Measurements from ENCODE around the gene SLC16A8. TPM values are rescaled to one million over a fixed set of nuclear protein-coding genes. Genes with fewer than 3 reads are reported as not detected.

The SLC16A8 gene, protein sequence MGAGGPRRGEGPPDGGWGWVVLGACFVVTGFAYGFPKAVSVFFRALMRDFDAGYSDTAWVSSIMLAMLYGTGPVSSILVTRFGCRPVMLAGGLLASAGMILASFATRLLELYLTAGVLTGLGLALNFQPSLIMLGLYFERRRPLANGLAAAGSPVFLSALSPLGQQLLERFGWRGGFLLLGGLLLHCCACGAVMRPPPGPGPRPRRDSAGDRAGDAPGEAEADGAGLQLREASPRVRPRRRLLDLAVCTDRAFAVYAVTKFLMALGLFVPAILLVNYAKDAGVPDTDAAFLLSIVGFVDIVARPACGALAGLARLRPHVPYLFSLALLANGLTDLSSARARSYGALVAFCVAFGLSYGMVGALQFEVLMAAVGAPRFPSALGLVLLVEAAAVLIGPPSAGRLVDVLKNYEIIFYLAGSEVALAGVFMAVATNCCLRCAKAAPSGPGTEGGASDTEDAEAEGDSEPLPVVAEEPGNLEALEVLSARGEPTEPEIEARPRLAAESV
- total RNA-seq: 0.28 TPM in 1 of 2 replicates, not detected in the other

DNA sequence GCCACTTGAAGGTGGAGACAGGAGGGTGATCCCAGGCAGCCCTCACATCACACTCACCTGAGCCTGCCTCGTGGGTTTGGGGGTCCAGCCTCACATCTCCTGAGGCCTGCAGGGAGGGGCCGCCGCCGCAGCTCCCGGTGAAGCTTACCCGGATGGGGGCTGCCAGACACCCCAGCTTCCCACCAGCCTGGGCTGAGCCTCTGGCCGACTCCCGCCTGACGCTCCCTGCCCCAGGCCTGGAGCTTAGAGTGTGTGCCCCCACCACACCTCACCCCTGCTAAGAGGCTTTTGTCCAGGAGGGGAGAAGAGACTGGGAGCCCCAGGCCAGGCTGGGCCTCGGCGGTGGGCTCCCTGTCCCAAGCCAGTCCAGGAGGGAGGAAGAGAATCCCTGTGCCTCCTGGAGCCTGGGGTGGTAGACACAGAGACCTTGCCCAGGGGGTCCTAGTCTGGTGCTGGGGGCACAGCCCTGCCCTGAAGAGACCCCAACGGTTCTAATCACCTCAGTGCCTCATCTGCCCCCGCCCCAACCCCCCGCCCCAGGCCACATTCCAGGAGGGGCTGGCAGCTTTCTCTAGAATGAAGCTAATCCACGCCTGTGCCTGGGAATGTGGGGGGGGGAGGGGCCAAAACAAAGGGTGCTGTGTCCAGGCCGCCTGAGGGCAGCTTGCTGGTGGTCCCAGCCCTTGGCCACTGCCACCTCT is at the start of gene SLC16A8:
TSS of gene SLC16A8 (minus strand) at position 254 of the 701 bp plus-strand sequence. CDS start 1,311 bp downstream, outside the sequence.

DNA sequence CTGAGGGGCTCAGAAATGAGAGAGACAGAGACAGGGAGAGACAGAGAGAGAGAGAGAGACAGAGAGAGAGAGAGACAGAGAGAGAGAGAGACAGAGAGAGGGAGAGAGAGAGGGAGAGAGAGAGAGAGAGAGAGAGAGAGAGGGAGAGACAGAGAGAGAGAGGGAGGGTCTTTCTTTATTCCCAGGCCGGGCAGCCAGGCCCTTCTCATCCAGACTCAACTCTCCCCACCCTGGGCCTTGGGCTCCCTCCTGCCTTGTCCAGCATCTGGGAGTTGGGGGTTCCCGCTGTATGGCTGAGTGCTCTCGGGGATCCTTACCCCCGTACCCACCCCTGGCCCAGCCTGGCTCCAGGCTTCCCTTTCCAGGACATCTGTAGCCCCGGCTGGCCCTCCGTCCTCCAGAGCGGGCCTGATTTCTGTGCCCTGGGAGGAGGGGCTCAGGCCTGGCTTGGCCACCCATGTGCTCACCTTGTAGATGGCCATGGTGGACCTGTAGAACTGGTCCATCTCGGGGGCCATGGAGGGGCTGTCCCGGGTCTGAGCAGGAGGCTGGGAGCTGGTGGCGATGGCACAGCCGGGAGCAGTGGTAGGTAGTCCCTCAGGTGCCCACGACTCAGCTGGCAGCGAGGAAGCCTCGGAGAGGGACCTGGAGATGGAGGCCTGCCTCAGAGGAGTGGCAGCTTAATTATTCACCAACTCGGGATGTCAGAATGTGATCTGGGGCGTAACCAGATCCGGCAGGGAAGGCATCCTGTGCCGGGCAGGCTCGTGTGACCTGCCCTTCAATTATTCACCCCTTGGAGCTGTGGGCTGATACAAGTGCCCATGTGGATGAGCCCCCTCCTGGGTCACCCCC is 26.3 kb upstream of the SLC16A8 start, which contains the start of gene BAIAP2L2:
TSS of gene BAIAP2L2 (minus strand) at position 677 of the 855 bp plus-strand sequence. CDS start at position 518, 159 bp downstream.

DNA sequence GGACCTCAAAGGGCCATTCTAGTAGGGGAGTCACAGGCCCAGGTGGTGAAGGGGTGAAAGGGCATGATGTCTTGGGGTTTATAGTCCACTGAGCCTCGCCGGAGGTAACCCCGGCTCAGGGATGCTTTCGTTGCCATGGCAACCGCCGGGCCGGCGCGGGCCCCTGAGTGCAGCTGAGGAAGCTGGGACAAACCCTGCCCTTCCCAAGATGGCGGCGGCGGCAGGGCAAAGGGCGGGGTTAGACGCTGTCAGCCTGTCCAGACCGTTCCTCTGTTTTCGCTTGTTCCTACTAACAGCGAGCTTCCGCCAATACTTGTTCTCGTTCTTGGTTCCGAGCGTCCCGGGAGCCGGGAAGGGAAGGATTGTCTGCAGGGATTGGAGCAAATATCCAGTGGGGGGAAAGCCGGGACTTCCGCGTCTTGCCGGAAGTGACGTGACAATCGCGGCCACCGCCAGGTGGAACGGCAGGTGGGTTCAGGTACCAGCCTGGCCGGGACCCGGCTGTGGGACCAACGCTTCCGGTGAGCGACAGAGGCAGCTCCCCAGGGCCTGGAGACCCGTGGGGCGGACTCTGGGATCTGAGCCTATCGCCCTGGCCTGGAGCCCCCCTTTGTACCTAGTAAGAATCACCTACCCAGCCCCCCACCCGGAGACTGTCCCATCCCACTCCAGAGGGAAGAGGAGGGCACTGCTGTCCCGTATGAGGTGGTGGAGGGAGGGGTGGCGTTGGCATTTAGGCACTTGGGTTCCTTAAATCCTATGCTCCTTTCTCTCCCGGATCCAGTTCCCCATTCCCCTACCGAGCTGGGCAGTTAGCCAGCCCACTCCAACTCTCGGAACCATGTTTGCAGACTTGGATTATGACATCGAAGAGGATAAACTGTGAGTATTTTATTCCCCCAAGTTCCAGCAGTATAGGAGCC is 26.8 kb downstream of the SLC16A8 start, which contains the start of gene PICK1:
TSS of gene PICK1 (plus strand) at position 436 of the 923 bp plus-strand sequence. CDS start at position 842, 406 bp downstream.

Other genes with a start within 250 kb of the SLC16A8 start
- gene ANKRD54, start 239.8 kb downstream of the SLC16A8 start, total RNA-seq: 22.9 and 31.6 TPM in 2 replicates
- gene EIF3L, start 234.8 kb downstream of the SLC16A8 start, total RNA-seq: 340 and 346 TPM in 2 replicates
- gene MICALL1, start 177.9 kb downstream of the SLC16A8 start, total RNA-seq: 25.3 and 35.6 TPM in 2 replicates
- 0.19 and 0.27 TPM in 2 replicates for gene C22orf23, start 130.6 kb downstream of the SLC16A8 start, total RNA-seq
- 85.0 and 90.1 TPM in 2 replicates for gene POLR2F, start 130.5 kb downstream of the SLC16A8 start, total RNA-seq
- gene SOX10, start 99.6 kb downstream of the SLC16A8 start, total RNA-seq: not detected in 2 replicates
- 8.5 and 10.0 TPM in 2 replicates for gene PICK1, start 26.8 kb downstream of the SLC16A8 start, total RNA-seq
- 0.09 and 0.28 TPM in 2 replicates for gene BAIAP2L2, start 26.5 kb upstream of the SLC16A8 start, total RNA-seq
- 3.8 and 7.5 TPM in 2 replicates for gene PLA2G6, start 97.6 kb upstream of the SLC16A8 start, total RNA-seq
- gene MAFF, start 117.8 kb upstream of the SLC16A8 start, total RNA-seq: 41.1 and 79.1 TPM in 2 replicates
- 20.2 and 37.6 TPM in 2 replicates for gene TMEM184B, start 188.8 kb upstream of the SLC16A8 start, total RNA-seq
- 123 and 165 TPM in 2 replicates for gene CSNK1E, start 233.2 kb upstream of the SLC16A8 start, total RNA-seq